Measurements from ENCODE around the gene TMPRSS6.

GRCh38 chr22:37107816-37108621 is 1.5 kb downstream of the TMPRSS6 start:
- TF ChIP-seq, protein P1, sequence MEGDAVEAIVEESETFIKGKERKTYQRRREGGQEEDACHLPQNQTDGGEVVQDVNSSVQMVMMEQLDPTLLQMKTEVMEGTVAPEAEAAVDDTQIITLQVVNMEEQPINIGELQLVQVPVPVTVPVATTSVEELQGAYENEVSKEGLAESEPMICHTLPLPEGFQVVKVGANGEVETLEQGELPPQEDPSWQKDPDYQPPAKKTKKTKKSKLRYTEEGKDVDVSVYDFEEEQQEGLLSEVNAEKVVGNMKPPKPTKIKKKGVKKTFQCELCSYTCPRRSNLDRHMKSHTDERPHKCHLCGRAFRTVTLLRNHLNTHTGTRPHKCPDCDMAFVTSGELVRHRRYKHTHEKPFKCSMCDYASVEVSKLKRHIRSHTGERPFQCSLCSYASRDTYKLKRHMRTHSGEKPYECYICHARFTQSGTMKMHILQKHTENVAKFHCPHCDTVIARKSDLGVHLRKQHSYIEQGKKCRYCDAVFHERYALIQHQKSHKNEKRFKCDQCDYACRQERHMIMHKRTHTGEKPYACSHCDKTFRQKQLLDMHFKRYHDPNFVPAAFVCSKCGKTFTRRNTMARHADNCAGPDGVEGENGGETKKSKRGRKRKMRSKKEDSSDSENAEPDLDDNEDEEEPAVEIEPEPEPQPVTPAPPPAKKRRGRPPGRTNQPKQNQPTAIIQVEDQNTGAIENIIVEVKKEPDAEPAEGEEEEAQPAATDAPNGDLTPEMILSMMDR (IDR thresholded peaks at IDR 0.05) = no peak
- TF ChIP-seq POLR2A (IDR thresholded peaks at IDR 0.05) = no peak

All from right lobe of liver (tissue), 4 donors.